Panc1 (cell line): ENCODE results near the gene CACNA1G. TPM values are rescaled to one million over a fixed set of nuclear protein-coding genes. Genes with fewer than 3 reads are reported as not detected.

ENCODE experiments used
- ATAC-seq: fragments of 200-7000 bp; cut with Tn5 transposase; 2 replicates; pipeline ENCODE4 v1.9.1; 2020; ENCODE audit warnings: mild to moderate bottlenecking, moderate library complexity
- BruUV-seq: library from RNA; stranded (reverse); fragments of 400-500 nt; replicated peaks from 2 replicates; lab custom pipeline; 2021; lab: Mats Ljungman, UMichigan
- CTCF ChIA-PET: fragments of 300-600 bp; sonication (Branson Sonifier 250); formaldehyde crosslinking; loops from one replicate; lab custom pipeline; 2022; ENCODE audit warnings: antibody characterized with exemption; lab: Charles Lee
- POLR2A ChIA-PET: fragments of 300-600 bp; sonication (Branson Sonifier 250); formaldehyde crosslinking; loops from one replicate; lab custom pipeline; 2022; ENCODE audit warnings: antibody characterized with exemption; lab: Charles Lee
- DNase-seq: peaks from one replicate; pipeline ENCODE4 v3.0.0-alpha.2; 2010; ENCODE audit warnings: low read depth, low spot score
- H3K27ac ChIP-seq: 2 replicates; pipeline ENCODE4 v1.5.1; 2011; ENCODE audit warnings: mild to moderate bottlenecking, low read length, inconsistent platforms
- H3K27me3 ChIP-seq: fragments of 200-500 bp; sonication (Bioruptor generic); 2 replicates; pipeline ENCODE4 v1.6.0; 2014; ENCODE audit warnings: low read length, inconsistent platforms; ENCODE audit not compliant: control insufficient read depth, insufficient read depth
- H3K36me3 ChIP-seq: fragments of 200-500 bp; sonication (Bioruptor generic); 2 replicates; pipeline ENCODE4 v1.5.1; 2014; ENCODE audit warnings: inconsistent platforms, mild to moderate bottlenecking, low read length, moderate library complexity; ENCODE audit not compliant: control insufficient read depth, insufficient read depth
- H3K4me1 ChIP-seq: 2 replicates; pipeline ENCODE4 v1.5.1; 2011; ENCODE audit warnings: inconsistent platforms, mild to moderate bottlenecking, low read length, moderate library complexity; ENCODE audit not compliant: control insufficient read depth, insufficient read depth
- H3K4me3 ChIP-seq, 2 experiments: 2 replicates each; pipeline ENCODE4 v1.5.1; 2011 to 2012; ENCODE audit warnings: low read depth in 2 of 2, low read length in 2 of 2, mild to moderate bottlenecking in 2 of 2, inconsistent platforms in 1 of 2, moderate library complexity in 1 of 2
- H3K9me3 ChIP-seq: fragments of 200-500 bp; sonication (Bioruptor generic); 2 replicates; pipeline ENCODE4 v1.5.1; 2014; ENCODE audit warnings: low read depth, mild to moderate bottlenecking, inconsistent platforms, low read length, moderate library complexity; ENCODE audit not compliant: control insufficient read depth, insufficient read depth
- CTCF ChIP-seq: fragments of 450-650 bp; IDR thresholded peaks from 2 replicates; pipeline ENCODE4 v1.5.1; 2017; ENCODE audit warnings: mild to moderate bottlenecking
- POLR2AphosphoS5 ChIP-seq: IDR thresholded peaks from 2 replicates; pipeline ENCODE4 v1.6.1; 2012; ENCODE audit warnings: mild to moderate bottlenecking, low read depth, low read length, moderate library complexity
- SIN3A ChIP-seq: IDR thresholded peaks from 2 replicates; pipeline ENCODE4 v1.6.1; 2012; ENCODE audit warnings: low read depth, mild to moderate bottlenecking, low read length, moderate library complexity, borderline replicate concordance; ENCODE audit not compliant: insufficient read depth
- TCF7L2 ChIP-seq: IDR thresholded peaks from 2 replicates; pipeline ENCODE4 v1.6.1; 2011; ENCODE audit warnings: mild to moderate bottlenecking, low read depth, low read length, inconsistent platforms
- in situ Hi-C: cut with HindIII; loops from 2 replicates; pipeline ENCODE4 v1.10.0; 2016; ENCODE audit warnings: low sequenced_read_pairs, low pct_unique_long_range_greater_than_20kb
- intact Hi-C: fragments of 100-400 bp; cut with micrococcal nuclease; formaldehyde crosslinking; loops from one replicate; pipeline ENCODE4 v1.10.0; 2022; ENCODE audit not compliant: unreplicated experiment
- total RNA-seq: library from RNA; stranded (reverse); gene quantifications from one replicate; pipeline ENCODE4 v1.2.1, GENCODE V29; 2021; ENCODE audit not compliant: unreplicated experiment
- TF ChIP-seq, protein P1 (sequence below), 2 experiments: IDR thresholded peaks; 2 replicates each; pipeline ENCODE4 v1.6.1; 2011 to 2012; ENCODE audit warnings: low read depth in 2 of 2, control low read depth in 1 of 2, low read length in 1 of 2, mild to moderate bottlenecking in 1 of 2, moderate library complexity in 1 of 2; ENCODE audit not compliant: insufficient read depth in 1 of 2

Gene CACNA1G
- total RNA-seq, 1 experiment from 2014 or later, result 10.0 TPM

DNA sequence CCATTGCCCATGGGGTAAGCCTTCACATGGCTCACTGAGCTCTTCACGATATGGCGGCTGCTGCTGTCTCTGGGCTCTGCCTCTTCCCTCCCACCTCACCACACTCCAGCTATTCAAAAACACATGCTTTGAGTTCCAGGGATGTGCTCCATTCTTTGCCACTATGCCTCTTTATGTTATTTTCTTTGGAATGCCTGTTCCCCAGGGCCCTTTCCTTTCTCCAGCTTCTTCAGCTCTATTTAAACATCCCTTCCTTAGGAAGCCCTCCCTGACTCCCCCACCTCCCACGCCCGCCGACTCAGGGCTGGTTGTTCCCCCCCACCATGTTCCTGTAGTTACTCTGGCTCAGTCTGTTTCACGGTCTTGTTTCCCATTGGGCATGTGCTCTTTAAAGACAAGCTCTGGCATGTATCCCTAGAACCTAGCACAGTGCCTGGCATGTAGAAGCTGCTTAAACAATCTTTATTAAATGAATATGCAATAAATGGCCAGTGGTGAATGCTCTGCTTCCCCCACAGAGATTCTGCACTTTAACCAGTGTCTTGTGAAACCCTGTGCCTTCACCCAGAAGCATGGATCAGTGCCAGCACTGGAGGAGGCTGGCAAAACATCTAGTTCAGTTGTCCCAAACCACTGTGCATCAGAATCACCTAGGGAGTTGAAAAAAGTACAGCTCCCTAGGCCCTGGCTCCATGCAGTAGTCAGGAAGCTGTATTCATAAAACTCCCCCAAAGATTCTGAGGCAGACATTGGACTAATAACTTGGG is 45.4 kb upstream of the CACNA1G start:
- DNase-seq (no peak), ATAC-seq (no peak)
- in situ Hi-C loops (no loop called here), intact Hi-C loops (no loop called here)
- no peak overlapping the region for H3K4me3 ChIP-seq
- no TSS peak for BruUV-seq
- no peaks in the 10 kb centered on the region for H3K36me3 ChIP-seq
- H3K4me1 ChIP-seq, result no peaks in the 10 kb centered on the region
- no peak overlapping the region for H3K27ac ChIP-seq
- H3K9me3 ChIP-seq, result no peaks in the 10 kb centered on the region
- no peaks in the 10 kb centered on the region for H3K27me3 ChIP-seq
- POLR2A ChIA-PET, result interaction anchor here (0.6 kb wide), 1 partner anchor 93 kb away, joined by 3 read pairs; no protein-coding TSS in a partner anchor
- TF ChIP-seq, protein P1, sequence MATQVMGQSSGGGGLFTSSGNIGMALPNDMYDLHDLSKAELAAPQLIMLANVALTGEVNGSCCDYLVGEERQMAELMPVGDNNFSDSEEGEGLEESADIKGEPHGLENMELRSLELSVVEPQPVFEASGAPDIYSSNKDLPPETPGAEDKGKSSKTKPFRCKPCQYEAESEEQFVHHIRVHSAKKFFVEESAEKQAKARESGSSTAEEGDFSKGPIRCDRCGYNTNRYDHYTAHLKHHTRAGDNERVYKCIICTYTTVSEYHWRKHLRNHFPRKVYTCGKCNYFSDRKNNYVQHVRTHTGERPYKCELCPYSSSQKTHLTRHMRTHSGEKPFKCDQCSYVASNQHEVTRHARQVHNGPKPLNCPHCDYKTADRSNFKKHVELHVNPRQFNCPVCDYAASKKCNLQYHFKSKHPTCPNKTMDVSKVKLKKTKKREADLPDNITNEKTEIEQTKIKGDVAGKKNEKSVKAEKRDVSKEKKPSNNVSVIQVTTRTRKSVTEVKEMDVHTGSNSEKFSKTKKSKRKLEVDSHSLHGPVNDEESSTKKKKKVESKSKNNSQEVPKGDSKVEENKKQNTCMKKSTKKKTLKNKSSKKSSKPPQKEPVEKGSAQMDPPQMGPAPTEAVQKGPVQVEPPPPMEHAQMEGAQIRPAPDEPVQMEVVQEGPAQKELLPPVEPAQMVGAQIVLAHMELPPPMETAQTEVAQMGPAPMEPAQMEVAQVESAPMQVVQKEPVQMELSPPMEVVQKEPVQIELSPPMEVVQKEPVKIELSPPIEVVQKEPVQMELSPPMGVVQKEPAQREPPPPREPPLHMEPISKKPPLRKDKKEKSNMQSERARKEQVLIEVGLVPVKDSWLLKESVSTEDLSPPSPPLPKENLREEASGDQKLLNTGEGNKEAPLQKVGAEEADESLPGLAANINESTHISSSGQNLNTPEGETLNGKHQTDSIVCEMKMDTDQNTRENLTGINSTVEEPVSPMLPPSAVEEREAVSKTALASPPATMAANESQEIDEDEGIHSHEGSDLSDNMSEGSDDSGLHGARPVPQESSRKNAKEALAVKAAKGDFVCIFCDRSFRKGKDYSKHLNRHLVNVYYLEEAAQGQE (IDR thresholded peaks at IDR 0.05; ENCODE audit: insufficient read depth in 1 of 2, low read depth in 2 of 2, low read length in 1 of 2), result no peak
- TF ChIP-seq TCF7L2 (no peak), CTCF (no peak), SIN3A (no peak), POLR2AphosphoS5 (no peak)
- CTCF ChIA-PET, result interaction anchor here (0.6 kb wide), 1 partner anchor 37 kb away, joined by 6 read pairs; no protein-coding TSS in a partner anchor

DNA sequence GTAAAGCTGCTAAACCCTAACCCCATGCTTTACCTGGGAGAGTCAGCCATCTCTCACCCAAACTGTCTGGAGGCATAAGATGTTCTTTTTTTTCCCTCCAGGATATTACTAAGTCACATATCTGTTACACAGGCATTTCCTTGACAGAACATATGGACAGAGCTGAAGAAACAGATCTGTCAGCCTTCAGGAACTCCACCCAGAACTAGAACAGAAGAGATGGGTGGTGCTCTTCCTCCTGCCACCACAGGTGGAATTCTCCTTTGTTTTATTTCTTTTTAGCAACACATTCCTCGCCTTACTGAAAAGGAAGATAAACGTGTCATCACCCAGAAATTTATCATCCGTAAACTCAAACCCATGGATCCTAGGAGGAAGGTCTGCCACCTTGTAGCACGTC is 43.5 kb upstream of the CACNA1G start:
- CTCF ChIA-PET, result no interaction called here

More for the DNA sequence above, 43.5 kb upstream of the CACNA1G start:
- ATAC-seq (no peak), DNase-seq (no peak)
- H3K36me3 ChIP-seq, result no peaks in the 10 kb centered on the region
- no peak overlapping the region for H3K27ac ChIP-seq
- TF ChIP-seq CTCF, result no peak
- TF ChIP-seq, protein P1 (IDR thresholded peaks at IDR 0.05; ENCODE audit: insufficient read depth in 1 of 2, low read depth in 2 of 2, low read length in 1 of 2), result no peak
- TF ChIP-seq TCF7L2, result no peak
- no peak for TF ChIP-seq POLR2AphosphoS5
- TF ChIP-seq SIN3A, result no peak
- in situ Hi-C loops, result no loop called here
- no peak overlapping the region for H3K4me3 ChIP-seq
- no TSS peak for BruUV-seq
- POLR2A ChIA-PET, result no interaction called here
- H3K27me3 ChIP-seq, result no peaks in the 10 kb centered on the region
- no peaks in the 10 kb centered on the region for H3K4me1 ChIP-seq
- H3K9me3 ChIP-seq, result no peaks in the 10 kb centered on the region
- intact Hi-C loops, result no loop called here
